Endothelial cell of umbilical vein (primary cell): ENCODE measurements around the gene LIPI. TPM values are rescaled to one million over a fixed set of nuclear protein-coding genes. Genes with fewer than 3 reads are reported as not detected.
"Not testable (repeated sequence)": the region's sequence is repeated elsewhere in the genome, so short reads cannot be mapped to it uniquely, and the experiment has no call there.

Source experiments
- BruUV-seq: library from RNA; stranded (reverse); fragments of 400-500 nt; replicated peaks from 2 replicates; lab custom pipeline; 2021; lab: Mats Ljungman, UMichigan
- CTCF ChIA-PET: fragments of 300-600, 350-600 bp; sonication (Branson Sonifier 250); formaldehyde crosslinking; loops from one replicate; lab custom pipeline; 2021; ENCODE audit warnings: antibody characterized with exemption, inconsistent platforms; lab: Charles Lee
- POLR2A ChIA-PET: fragments of 300-600, 350-600 bp; sonication (Branson Sonifier 250); formaldehyde crosslinking; loops from one replicate; lab custom pipeline; 2021; ENCODE audit warnings: antibody characterized with exemption, inconsistent platforms; lab: Charles Lee
- DNase-seq: peaks from one replicate; pipeline ENCODE4 v3.0.0-alpha.2; 2011; ENCODE audit warnings: low read depth, low spot score
- FAIRE-seq: peaks from 2 replicates; lab custom pipeline; 2011; peaks lifted over from hg19 to GRCh38; lab: Jason Lieb, UNC
- H2AFZ ChIP-seq: 2 replicates; pipeline ENCODE4 v1.6.0; 2012; ENCODE audit warnings: low read depth, low read length, control low read depth, inconsistent platforms
- H3K27ac ChIP-seq: 2 replicates; pipeline ENCODE4 v1.5.1; 2011; ENCODE audit warnings: low read depth, mild to moderate bottlenecking, control low read depth, low read length, moderate library complexity; ENCODE audit not compliant: insufficient read depth
- H3K27me3 ChIP-seq, 2 experiments: 2 replicates each; pipeline versions ENCODE4 v1.6.0 to v1.6.1; 2011; ENCODE audit warnings: low read length in 2 of 2, mixed read lengths in 1 of 2; ENCODE audit not compliant: control insufficient read depth in 2 of 2, insufficient read depth in 2 of 2
- H3K36me3 ChIP-seq, 2 experiments: 2 replicates in 1 of 2; 3 replicates in 1 of 2; pipeline ENCODE4 v1.5.1; 2011; ENCODE audit warnings: low read length in 2 of 2, mild to moderate bottlenecking in 1 of 2, moderate library complexity in 1 of 2; ENCODE audit not compliant: control insufficient read depth in 2 of 2, insufficient read depth in 2 of 2; ENCODE audit errors: extremely low read depth in 1 of 2
- H3K4me1 ChIP-seq: 3 replicates; pipeline ENCODE4 v1.5.1; 2011; ENCODE audit warnings: mild to moderate bottlenecking, low read length; ENCODE audit not compliant: control insufficient read depth, insufficient read depth; ENCODE audit errors: extremely low read depth
- H3K4me2 ChIP-seq: 2 replicates; pipeline ENCODE4 v1.6.1; 2011; ENCODE audit warnings: low read length, control low read depth, mixed read lengths; ENCODE audit not compliant: insufficient read depth
- H3K4me3 ChIP-seq, 3 experiments: fragments of 200-600 bp in 1 of 3; sonication (generic), shearing (Covaris generic) in 1 of 3; replicated peaks in 1 of 3; 2 replicates each; pipeline ENCODE4 v1.5.1; 2011 to 2016; ENCODE audit warnings: control low read depth in 3 of 3, low read length in 3 of 3, mild to moderate bottlenecking in 2 of 3, inconsistent platforms in 1 of 3, low read depth in 1 of 3, moderate library complexity in 1 of 3; ENCODE audit not compliant: insufficient read depth in 1 of 3
- H3K79me2 ChIP-seq: 2 replicates; pipeline ENCODE4 v1.6.0; 2012; ENCODE audit warnings: low read length, inconsistent platforms; ENCODE audit not compliant: control insufficient read depth, insufficient read depth
- H3K9ac ChIP-seq: replicated peaks from 2 replicates; pipeline ENCODE3; 2011; ENCODE audit warnings: low read length, control low read depth; ENCODE audit not compliant: insufficient read depth; ENCODE audit errors: extremely low read depth
- H3K9me1 ChIP-seq: replicated peaks from 3 replicates; pipeline ENCODE4 v1.6.0; 2011; ENCODE audit warnings: mild to moderate bottlenecking, low read length; ENCODE audit not compliant: control insufficient read depth, insufficient read depth; ENCODE audit errors: extremely low read depth
- H3K9me3 ChIP-seq: replicated peaks from 2 replicates; pipeline ENCODE4 v1.5.1; 2012; ENCODE audit warnings: low read length, inconsistent platforms; ENCODE audit not compliant: control insufficient read depth, insufficient read depth
- H4K20me1 ChIP-seq: replicated peaks from 2 replicates; pipeline ENCODE3; 2011; ENCODE audit warnings: mild to moderate bottlenecking, low read length; ENCODE audit not compliant: control insufficient read depth, insufficient read depth; ENCODE audit errors: extremely low read depth
- CTCF ChIP-seq, 2 donors: IDR thresholded peaks; 1 replicate in 1 of 2; 2 replicates in 1 of 2; pipeline ENCODE4 v1.5.1; 2011; ENCODE audit warnings: low read length in 2 of 2, mild to moderate bottlenecking in 2 of 2, moderate library complexity in 2 of 2, control low read depth in 1 of 2, inconsistent platforms in 1 of 2, low read depth in 1 of 2; ENCODE audit not compliant: insufficient read depth in 1 of 2; ENCODE audit errors: extremely low read depth in 1 of 2
- EZH2 ChIP-seq: IDR thresholded peaks from 2 replicates; pipeline ENCODE4 v1.6.1; 2012; ENCODE audit warnings: borderline replicate concordance, low read depth, mild to moderate bottlenecking, moderate library complexity, low read length, inconsistent platforms; ENCODE audit not compliant: severe bottlenecking
- FOS ChIP-seq: IDR thresholded peaks from 2 replicates; pipeline ENCODE4 v1.6.1; 2011; ENCODE audit warnings: mild to moderate bottlenecking, low read length, moderate library complexity, borderline replicate concordance; ENCODE audit not compliant: insufficient read depth
- GATA2 ChIP-seq: IDR thresholded peaks from 2 replicates; pipeline ENCODE4 v1.7.0; 2011; ENCODE audit warnings: low read depth, mild to moderate bottlenecking, moderate library complexity, mixed read lengths, low read length; ENCODE audit not compliant: insufficient read length, insufficient read depth
- JUN ChIP-seq: IDR thresholded peaks from 2 replicates; pipeline ENCODE4 v1.6.1; 2011; ENCODE audit warnings: borderline replicate concordance, low read depth; ENCODE audit not compliant: insufficient read length, insufficient read depth
- MYC ChIP-seq: IDR thresholded peaks from one replicate; pipeline ENCODE4 v1.6.1; 2011; ENCODE audit warnings: mild to moderate bottlenecking, low read depth, low read length
- POLR2AphosphoS5 ChIP-seq: IDR thresholded peaks from 2 replicates; pipeline ENCODE4 v1.6.1; 2012; ENCODE audit warnings: low read depth, mild to moderate bottlenecking, control low read depth, low read length, moderate library complexity; ENCODE audit not compliant: insufficient read depth
- dilution Hi-C: fragments of 300-500 bp; cut with MboI; formaldehyde crosslinking; loops from one replicate; pipeline ENCODE4 v1.15.0; 2019; ENCODE audit warnings: low sequenced_read_pairs; ENCODE audit not compliant: extremely low pct_ligation_motif_present
- intact Hi-C: fragments of 100-400 bp; cut with micrococcal nuclease; formaldehyde crosslinking; loops from one replicate; pipeline ENCODE4 v1.10.0; 2022
- polyA plus RNA-seq, 4 experiments: library from polyadenylated mRNA; depleted of rRNA in 3 of 4; stranded (reverse) in 3 of 4; unstranded in 1 of 4; fragments of >200 nt; gene quantifications; 2 replicates each; pipeline versions ENCODE4 v1.2.1 to v1.2.3, GENCODE V29; 2011 to 2012; ENCODE audit warnings: missing spikeins in 1 of 4
- total RNA-seq: library from RNA; stranded (reverse); gene quantifications from 2 replicates; pipeline ENCODE4 v1.2.3, GENCODE V29; 2021
- TF ChIP-seq, protein P1 (sequence below): IDR thresholded peaks from 2 replicates; pipeline ENCODE4 v1.6.1; 2011; ENCODE audit not compliant: insufficient read depth, insufficient read length

LIPI gene
- total and polyA plus RNA-seq, 2 donors (not counting 3 experiments of a cell fraction or from before 2014, with no cell fraction given): not detected

DNA sequence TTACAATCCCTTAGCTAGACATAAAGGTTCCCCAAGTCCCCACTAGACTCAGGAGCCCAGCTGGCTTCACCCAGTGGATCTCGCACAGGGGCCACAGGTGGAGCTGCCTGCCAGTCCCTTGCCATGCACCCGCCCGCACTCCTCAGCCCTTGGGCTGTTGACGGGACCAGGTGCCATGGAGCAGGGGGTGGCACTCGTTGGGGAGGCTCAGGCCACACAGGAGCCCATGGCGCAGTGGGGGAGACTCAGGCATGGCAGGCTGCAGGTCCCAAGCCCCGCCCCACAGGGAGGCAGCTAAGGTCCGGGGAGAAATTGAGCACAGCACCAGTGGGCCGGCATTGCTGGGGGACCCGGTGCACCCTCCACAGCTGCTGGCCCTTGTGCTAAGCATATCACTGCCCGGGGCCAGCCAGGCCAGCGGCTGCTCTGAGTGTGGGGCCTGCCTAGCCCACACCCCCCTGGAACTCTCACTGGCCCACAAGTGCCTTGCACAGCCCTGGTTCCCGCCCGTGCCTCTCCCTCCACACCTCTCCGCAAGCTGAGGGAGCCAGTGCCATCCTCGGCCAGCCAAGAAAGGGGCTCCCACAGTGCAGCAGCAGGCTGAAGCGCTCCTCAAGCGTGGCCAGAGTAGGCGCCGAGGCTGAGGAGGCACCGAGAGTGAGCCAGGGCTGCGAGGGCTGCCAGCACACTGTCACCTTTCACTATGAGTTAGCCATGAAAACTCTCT, 117.8 kb downstream of the LIPI start:
- CTCF ChIA-PET: interaction anchor here (1.6 kb wide), 1 partner anchor 13 kb away, joined by 3 read pairs; no protein-coding TSS in a partner anchor
- no peak for FAIRE-seq

DNA sequence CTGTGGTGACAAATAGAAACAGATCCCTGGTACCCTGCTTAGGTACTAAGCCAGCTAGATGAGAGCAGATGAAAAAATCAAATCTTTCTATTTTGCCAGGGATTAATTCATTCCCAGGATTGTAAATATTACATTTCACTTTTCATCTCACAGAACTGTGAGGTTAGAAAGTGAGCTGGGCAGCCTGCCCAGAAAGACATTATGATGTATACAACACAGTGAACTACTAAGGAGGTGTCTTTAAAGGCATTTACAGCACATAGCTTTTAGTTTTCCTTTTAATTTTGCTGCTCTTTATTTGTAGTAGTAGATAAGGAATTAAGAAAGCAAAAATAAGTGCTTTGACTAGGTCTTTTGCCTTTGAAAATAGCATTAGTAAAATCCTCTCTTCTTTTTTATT, 120.6 kb downstream of the LIPI start:
- POLR2A ChIA-PET, CTCF ChIA-PET, H3K4me2 ChIP-seq, intact Hi-C loops, H3K9me3 ChIP-seq, FAIRE-seq, DNase-seq, BruUV-seq, H2AFZ ChIP-seq, H3K4me3 ChIP-seq, H3K27me3 ChIP-seq, H3K9ac ChIP-seq, H3K79me2 ChIP-seq, H3K27ac ChIP-seq, H4K20me1 ChIP-seq, H3K4me1 ChIP-seq, dilution Hi-C loops, H3K36me3 ChIP-seq, H3K9me1 ChIP-seq: not testable (repeated sequence)

More for the DNA sequence above, 117.8 kb downstream of the LIPI start:
- Histone ChIP-seq H3K9ac (no peak overlapping the region), H3K27ac (no peak overlapping the region), H3K4me2 (no peak overlapping the region), H2AFZ (no peak overlapping the region), H3K36me3 (no peaks in the 10 kb centered on the region), H3K4me3 (no peak overlapping the region), H3K9me1 (no peaks in the 10 kb centered on the region), H3K79me2 (no peaks in the 10 kb centered on the region), H3K4me1 (no peaks in the 10 kb centered on the region), H3K9me3 (no peaks in the 10 kb centered on the region), H3K27me3 (no peaks in the 10 kb centered on the region), H4K20me1 (no peaks in the 10 kb centered on the region)
- BruUV-seq: no TSS peak
- dilution Hi-C loops: no loop called here
- intact Hi-C loops: no loop called here
- POLR2A ChIA-PET: no interaction called here
- DNase-seq: no peak
- TF ChIP-seq FOS: no peak
- TF ChIP-seq CTCF (IDR thresholded peaks at IDR 0.05; ENCODE audit: extremely low read depth in 1 of 2, insufficient read depth in 1 of 2, low read depth in 1 of 2, low read length in 2 of 2): no peak
- TF ChIP-seq, protein P1, sequence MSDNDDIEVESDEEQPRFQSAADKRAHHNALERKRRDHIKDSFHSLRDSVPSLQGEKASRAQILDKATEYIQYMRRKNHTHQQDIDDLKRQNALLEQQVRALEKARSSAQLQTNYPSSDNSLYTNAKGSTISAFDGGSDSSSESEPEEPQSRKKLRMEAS: no peak
- no peak for TF ChIP-seq POLR2AphosphoS5
- TF ChIP-seq EZH2: no peak
- TF ChIP-seq GATA2: no peak
- TF ChIP-seq JUN: no peak
- no peak for TF ChIP-seq MYC
